Activated naive CD4-positive, alpha-beta T cell treated with anti-CD3 and anti-CD28 coated beads, Interleukin-2, amount 50 U/mL, for 24 hours (primary cell): ENCODE data around the gene TRAF2.

Source experiments
- H3K27ac Mint-ChIP-seq: one replicate; pipeline ENCODE4 v1.8.0; 2021; ENCODE audit warnings: mild to moderate bottlenecking, mixed read lengths
- H3K27me3 Mint-ChIP-seq: one replicate; pipeline ENCODE4 v1.8.0; 2021; ENCODE audit warnings: mixed read lengths
- H3K36me3 Mint-ChIP-seq: one replicate; pipeline ENCODE4 v1.8.0; 2021; ENCODE audit warnings: mixed read lengths
- H3K4me1 Mint-ChIP-seq: one replicate; pipeline ENCODE4 v1.8.0; 2021; ENCODE audit warnings: mixed read lengths
- H3K4me3 Mint-ChIP-seq: one replicate; pipeline ENCODE4 v1.8.0; 2021; ENCODE audit warnings: mild to moderate bottlenecking, mixed read lengths
- H3K9me3 Mint-ChIP-seq: one replicate; pipeline ENCODE4 v1.8.0; 2021; ENCODE audit warnings: mixed read lengths

The TRAF2 gene

GRCh38 chr9:136972743-136973142 lies 86.4 kb downstream of the TRAF2 start:
- Mint-ChIP-seq H3K9me3 (no peaks in the 10 kb centered on the region), H3K4me3 (no peak overlapping the region), H3K4me1 (peaks cover 7% of the 10 kb centered on the region), H3K36me3 (no peaks in the 10 kb centered on the region), H3K27ac (no peak overlapping the region), H3K27me3 (no peaks in the 10 kb centered on the region)

GRCh38 chr9:136973618-136974617 lies 87.6 kb downstream of the TRAF2 start:
- H3K27me3 Mint-ChIP-seq: no peaks in the 10 kb centered on the region
- no peak overlapping the region for H3K4me3 Mint-ChIP-seq
- no peaks in the 10 kb centered on the region for H3K9me3 Mint-ChIP-seq
- no peak overlapping the region for H3K27ac Mint-ChIP-seq
- H3K4me1 Mint-ChIP-seq: peaks cover 7% of the 10 kb centered on the region
- H3K36me3 Mint-ChIP-seq: no peaks in the 10 kb centered on the region

GRCh38 chr9:136974817-136975535 lies 88.7 kb downstream of the TRAF2 start:
- H3K27ac Mint-ChIP-seq: no peak overlapping the region
- no peaks in the 10 kb centered on the region for H3K27me3 Mint-ChIP-seq
- no peaks in the 10 kb centered on the region for H3K36me3 Mint-ChIP-seq
- H3K4me3 Mint-ChIP-seq: no peak overlapping the region
- peaks cover 7% of the 10 kb centered on the region for H3K4me1 Mint-ChIP-seq
- H3K9me3 Mint-ChIP-seq: no peaks in the 10 kb centered on the region

GRCh38 chr9:136975644-136976043 lies 89.3 kb downstream of the TRAF2 start:
- Mint-ChIP-seq H3K4me3 (no peak overlapping the region), H3K27me3 (no peaks in the 10 kb centered on the region), H3K9me3 (no peaks in the 10 kb centered on the region), H3K4me1 (peaks cover 7% of the 10 kb centered on the region), H3K36me3 (no peaks in the 10 kb centered on the region), H3K27ac (no peak overlapping the region)
